Neuronal stem cell (in vitro differentiated cells): ENCODE measurements around the gene TCF4.

Source experiments
- DNase-seq: peaks from one replicate; pipeline ENCODE4 v3.0.0-alpha.2; 2013; ENCODE audit warnings: low spot score
- H2AFZ ChIP-seq: one replicate; pipeline ENCODE4 v1.6.1; 2013; ENCODE audit warnings: mild to moderate bottlenecking, low read length, inconsistent platforms
- H2AK5ac ChIP-seq: 2 replicates; pipeline ENCODE4 v1.6.1; 2013; ENCODE audit warnings: low read depth, mild to moderate bottlenecking, inconsistent platforms, low read length, moderate library complexity, mixed read lengths
- H2BK120ac ChIP-seq: 2 replicates; pipeline ENCODE4 v1.6.1; 2013; ENCODE audit warnings: low read depth, mild to moderate bottlenecking, inconsistent platforms, low read length, moderate library complexity, mixed read lengths
- H2BK12ac ChIP-seq: one replicate; pipeline ENCODE4 v1.6.1; 2013; ENCODE audit warnings: low read length, inconsistent platforms
- H2BK15ac ChIP-seq: 2 replicates; pipeline ENCODE4 v1.6.1; 2013; ENCODE audit warnings: mild to moderate bottlenecking, low read length, inconsistent platforms, mixed read lengths
- H2BK5ac ChIP-seq: one replicate; pipeline ENCODE4 v1.6.1; 2013; ENCODE audit warnings: inconsistent platforms, mild to moderate bottlenecking, low read length, moderate library complexity
- H3K14ac ChIP-seq: one replicate; pipeline ENCODE4 v1.6.1; 2013; ENCODE audit warnings: low read length, inconsistent platforms
- H3K18ac ChIP-seq: 2 replicates; pipeline ENCODE4 v1.6.1; 2013; ENCODE audit warnings: low read length, inconsistent platforms
- H3K23ac ChIP-seq: 2 replicates; pipeline ENCODE4 v1.6.1; 2013; ENCODE audit warnings: low read depth, mild to moderate bottlenecking, mixed read lengths, low read length, inconsistent platforms; ENCODE audit not compliant: poor library complexity
- H3K27ac ChIP-seq: replicated peaks from 3 replicates; pipeline ENCODE4 v1.5.1; 2013; ENCODE audit warnings: low read length, inconsistent platforms
- H3K27me3 ChIP-seq, 3 experiments: 2 replicates each; pipeline ENCODE4 v1.6.1; 2013; ENCODE audit warnings: low read length in 3 of 3, mild to moderate bottlenecking in 2 of 3, inconsistent platforms in 1 of 3, low read depth in 1 of 3, mixed read lengths in 1 of 3, moderate library complexity in 1 of 3; ENCODE audit not compliant: control insufficient read depth in 3 of 3, insufficient read depth in 3 of 3
- H3K36me3 ChIP-seq, 2 donors: replicated peaks in 1 of 2; 2 replicates each; pipeline ENCODE4 v1.6.1; 2013; ENCODE audit warnings: low read length in 2 of 2; ENCODE audit not compliant: control insufficient read depth in 2 of 2, insufficient read depth in 2 of 2
- H3K4ac ChIP-seq: 2 replicates; pipeline ENCODE4 v1.6.1; 2013; ENCODE audit warnings: inconsistent platforms, mild to moderate bottlenecking, low read length, moderate library complexity
- H3K4me1 ChIP-seq, 2 donors: 1 replicate in 1 of 2; 2 replicates in 1 of 2; pipeline ENCODE4 v1.6.1; 2013; ENCODE audit warnings: low read length in 2 of 2, low read depth in 1 of 2; ENCODE audit not compliant: control insufficient read depth in 2 of 2, insufficient read depth in 1 of 2
- H3K4me2 ChIP-seq: one replicate; pipeline ENCODE4 v1.6.1; 2013; ENCODE audit warnings: mild to moderate bottlenecking, low read length, inconsistent platforms; ENCODE audit not compliant: insufficient read depth, poor library complexity, severe bottlenecking
- H3K4me3 ChIP-seq, 2 donors: 2 replicates each; pipeline ENCODE4 v1.5.1; 2013; ENCODE audit warnings: low read length in 2 of 2, mild to moderate bottlenecking in 2 of 2, inconsistent platforms in 1 of 2, moderate library complexity in 1 of 2
- H3K79me1 ChIP-seq: one replicate; pipeline ENCODE4 v1.6.1; 2013; ENCODE audit warnings: low read depth, mild to moderate bottlenecking, inconsistent platforms, low read length, moderate library complexity
- H3K9ac ChIP-seq: one replicate; pipeline ENCODE4 v1.6.1; 2013; ENCODE audit warnings: mild to moderate bottlenecking, low read depth, low read length, inconsistent platforms; ENCODE audit not compliant: poor library complexity
- H3K9me3 ChIP-seq, 2 donors: replicated peaks in 1 of 2; 2 replicates each; pipeline versions ENCODE3 to v1.6.1; 2013; ENCODE audit warnings: low read length in 2 of 2, mild to moderate bottlenecking in 2 of 2, inconsistent platforms in 1 of 2, low read depth in 1 of 2, mixed read lengths in 1 of 2, moderate library complexity in 1 of 2; ENCODE audit not compliant: control insufficient read depth in 2 of 2, insufficient read depth in 1 of 2
- H4K8ac ChIP-seq: one replicate; pipeline ENCODE4 v1.6.1; 2013; ENCODE audit warnings: low read depth, mild to moderate bottlenecking, inconsistent platforms, low read length, moderate library complexity
- H4K91ac ChIP-seq: one replicate; pipeline ENCODE4 v1.6.1; 2013; ENCODE audit warnings: low read length, low read depth, mild to moderate bottlenecking, inconsistent platforms; ENCODE audit not compliant: poor library complexity
- WGBS, 2 donors: extraction: QIAGEN DNeasy Blood & Tissue Kit; methylation state at CpG; one replicate each; pipeline ENCODE4 v1.1.7; 2013; ENCODE audit warnings: missing lambda C conversion rate in 2 of 2, mixed read lengths in 1 of 2; ENCODE audit not compliant: insufficient read length in 2 of 2, insufficient replicate concordance in 1 of 2; ENCODE audit errors: extremely low coverage in 2 of 2; 5-methylcytosine and 5-hydroxymethylcytosine counted together

The TCF4 gene

GRCh38 chr18:55369346-55369745, 218.6 kb downstream of the TCF4 start:
- no peak for DNase-seq
- H2AFZ ChIP-seq: no peak overlapping the region
- H3K27ac ChIP-seq: no peak overlapping the region
- peaks cover 3% of the 10 kb centered on the region for H3K79me1 ChIP-seq
- no peak overlapping the region for H3K23ac ChIP-seq
- H3K27me3 ChIP-seq: no peaks in the 10 kb centered on the region
- H3K4me2 ChIP-seq: no peak overlapping the region
- no CpG with 5 or more reads among the region's 2 CpGs for WGBS, 2 donors
- H2BK12ac ChIP-seq: no peak overlapping the region
- no peak overlapping the region for H2AK5ac ChIP-seq
- no peak overlapping the region for H2BK5ac ChIP-seq
- peaks cover 0 to 5% of the 10 kb centered on the region in 2 donors for H3K9me3 ChIP-seq
- peaks cover 0 to 4% of the 10 kb centered on the region in 2 donors for H3K4me1 ChIP-seq
- peak overlapping the region; percentile 65 for H4K8ac ChIP-seq
- H3K14ac ChIP-seq: no peak overlapping the region
- H3K4ac ChIP-seq: no peak overlapping the region
- no peak overlapping the region for H2BK120ac ChIP-seq
- H3K4me3 ChIP-seq: no peak overlapping the region
- H3K18ac ChIP-seq: no peak overlapping the region
- H3K9ac ChIP-seq: no peak overlapping the region
- H4K91ac ChIP-seq: no peak overlapping the region
- H3K36me3 ChIP-seq: peaks cover 2 to 4% of the 10 kb centered on the region in 2 donors
- H2BK15ac ChIP-seq: no peak overlapping the region

GRCh38 chr18:55365342-55365741, 222.7 kb downstream of the TCF4 start:
- H3K14ac ChIP-seq: no peak overlapping the region
- no peak overlapping the region for H3K9ac ChIP-seq
- H4K8ac ChIP-seq: no peak overlapping the region
- H3K4me1 ChIP-seq: peaks cover 0 to 4% of the 10 kb centered on the region in 2 donors
- no peak overlapping the region for H3K4me2 ChIP-seq
- H3K79me1 ChIP-seq: peaks cover 2% of the 10 kb centered on the region
- H2BK12ac ChIP-seq: no peak overlapping the region
- no peak overlapping the region for H3K4me3 ChIP-seq
- no peak for DNase-seq
- no peak overlapping the region for H3K27ac ChIP-seq
- no peak overlapping the region for H2BK15ac ChIP-seq
- no peak overlapping the region for H3K4ac ChIP-seq
- no peak overlapping the region for H3K18ac ChIP-seq
- no peaks in the 10 kb centered on the region for H3K27me3 ChIP-seq
- H2BK120ac ChIP-seq: no peak overlapping the region
- no peaks in the 10 kb centered on the region for H3K9me3 ChIP-seq
- H2AFZ ChIP-seq: no peak overlapping the region
- no peak overlapping the region for H2AK5ac ChIP-seq
- no peak overlapping the region for H4K91ac ChIP-seq
- WGBS, 2 donors: no CpG with 5 or more reads among the region's 2 CpGs
- H2BK5ac ChIP-seq: no peak overlapping the region
- peaks cover 2 to 4% of the 10 kb centered on the region in 2 donors for H3K36me3 ChIP-seq
- no peak overlapping the region for H3K23ac ChIP-seq

- no peaks in the 10 kb centered on the region for H3K36me3 ChIP-seq
- H2AK5ac ChIP-seq: no peak overlapping the region
- H4K91ac ChIP-seq: no peak overlapping the region
- H3K4me2 ChIP-seq: no peak overlapping the region
- H3K4ac ChIP-seq: no peak overlapping the region
- H3K27ac ChIP-seq: no peak overlapping the region
- no peak overlapping the region for H3K18ac ChIP-seq
- no peak overlapping the region for H2AFZ ChIP-seq
- H3K9ac ChIP-seq: no peak overlapping the region
- no peak for DNase-seq
- H3K4me3 ChIP-seq: no peak overlapping the region
- H3K14ac ChIP-seq: no peak overlapping the region
- H2BK120ac ChIP-seq: no peak overlapping the region
- no peak overlapping the region for H3K23ac ChIP-seq
- peaks cover 3% of the 10 kb centered on the region for H3K79me1 ChIP-seq
- H3K4me1 ChIP-seq: peaks cover 0 to 2% of the 10 kb centered on the region in 2 donors
- H2BK5ac ChIP-seq: no peak overlapping the region
- H3K9me3 ChIP-seq: no peaks in the 10 kb centered on the region
- WGBS, 2 donors: no CpG with 5 or more reads among the region's 3 CpGs
- no peak overlapping the region for H2BK12ac ChIP-seq
- no peaks in the 10 kb centered on the region for H3K27me3 ChIP-seq
- no peak overlapping the region for H2BK15ac ChIP-seq
- no peak overlapping the region for H4K8ac ChIP-seq
These were observed 225.7 kb downstream of the TCF4 start for GRCh38 chr18:55362303-55362702.

GRCh38 chr18:55361492-55362250, 226.3 kb downstream of the TCF4 start:
- WGBS, 2 donors: no CpG with 5 or more reads among the region's 3 CpGs
- no peak overlapping the region for H2BK120ac ChIP-seq

More at GRCh38 chr18:55361492-55362250, 226.3 kb downstream of the TCF4 start:
- Histone ChIP-seq H2BK5ac (no peak overlapping the region), H2BK15ac (no peak overlapping the region), H3K79me1 (peaks cover 3% of the 10 kb centered on the region), H2AK5ac (no peak overlapping the region), H2AFZ (no peak overlapping the region), H4K91ac (no peak overlapping the region), H3K9ac (no peak overlapping the region), H3K27ac (no peak overlapping the region), H3K14ac (no peak overlapping the region), H3K27me3 (no peaks in the 10 kb centered on the region), H4K8ac (no peak overlapping the region), H3K18ac (no peak overlapping the region), H3K4me2 (no peak overlapping the region), H3K4me1 (peaks cover 0 to 2% of the 10 kb centered on the region in 2 donors), H3K23ac (no peak overlapping the region), H3K9me3 (no peaks in the 10 kb centered on the region), H3K4me3 (no peak overlapping the region), H3K4ac (no peak overlapping the region), H3K36me3 (no peaks in the 10 kb centered on the region), H2BK12ac (no peak overlapping the region)
- no peak for DNase-seq
